Osteoblast (primary cell): ENCODE measurements around the gene MRPL36. TPM values are rescaled to one million over a fixed set of nuclear protein-coding genes. Genes with fewer than 3 reads are reported as not detected.

Experiments
- DNase-seq: peaks from one replicate; pipeline ENCODE4 v3.0.0; 2011; ENCODE audit warnings: low spot score, mixed read lengths; ENCODE audit not compliant: insufficient read length; ENCODE audit errors: missing footprints
- H2AFZ ChIP-seq: 2 replicates; pipeline ENCODE4 v1.6.0; 2011; ENCODE audit warnings: mild to moderate bottlenecking, low read length
- H3K27ac ChIP-seq: 2 replicates; pipeline ENCODE4 v1.5.1; 2011; ENCODE audit warnings: mild to moderate bottlenecking, low read depth, low read length, moderate library complexity
- H3K27me3 ChIP-seq: 2 replicates; pipeline ENCODE4 v1.6.0; 2012; ENCODE audit warnings: mild to moderate bottlenecking, control low read depth, inconsistent platforms, low read length, moderate library complexity; ENCODE audit not compliant: insufficient read depth
- H3K36me3 ChIP-seq: 2 replicates; pipeline ENCODE4 v1.5.1; 2011; ENCODE audit warnings: mild to moderate bottlenecking, low read length, control low read depth, moderate library complexity; ENCODE audit not compliant: insufficient read depth
- H3K4me1 ChIP-seq: 2 replicates; pipeline ENCODE4 v1.5.1; 2011; ENCODE audit warnings: mild to moderate bottlenecking, low read length, control low read depth, moderate library complexity; ENCODE audit not compliant: insufficient read depth
- H3K4me2 ChIP-seq: 2 replicates; pipeline ENCODE4 v1.6.0; 2011; ENCODE audit warnings: mild to moderate bottlenecking, low read length; ENCODE audit not compliant: insufficient read depth
- H3K4me3 ChIP-seq: fragments of 200-600 bp; sonication (generic); 3 replicates; pipeline ENCODE4 v1.5.1; 2012; ENCODE audit warnings: mild to moderate bottlenecking, low read length, inconsistent platforms; ENCODE audit not compliant: insufficient read depth
- H3K79me2 ChIP-seq: 2 replicates; pipeline ENCODE4 v1.6.0; 2012; ENCODE audit warnings: mild to moderate bottlenecking, low read length, control low read depth, inconsistent platforms; ENCODE audit not compliant: insufficient read depth
- H3K9me3 ChIP-seq: 2 replicates; pipeline ENCODE4 v1.5.1; 2011; ENCODE audit warnings: low read depth, low read length, control low read depth
- H4K20me1 ChIP-seq: 2 replicates; pipeline ENCODE4 v1.6.0; 2012; ENCODE audit warnings: mild to moderate bottlenecking, low read length, control low read depth; ENCODE audit not compliant: insufficient read depth
- total RNA-seq: library from RNA; depleted of rRNA; stranded (reverse); fragments of >200 nt; gene quantifications from 2 replicates; pipeline ENCODE4 v1.2.3, GENCODE V29; 2012
- TF ChIP-seq, protein P1 (sequence below): IDR thresholded peaks from 2 replicates; pipeline ENCODE4 v1.5.1; 2011; ENCODE audit warnings: mild to moderate bottlenecking, low read depth, low read length, moderate library complexity; ENCODE audit errors: extremely low read depth

Gene MRPL36
- total RNA-seq, 1 donor: 35.1 TPM

DNA sequence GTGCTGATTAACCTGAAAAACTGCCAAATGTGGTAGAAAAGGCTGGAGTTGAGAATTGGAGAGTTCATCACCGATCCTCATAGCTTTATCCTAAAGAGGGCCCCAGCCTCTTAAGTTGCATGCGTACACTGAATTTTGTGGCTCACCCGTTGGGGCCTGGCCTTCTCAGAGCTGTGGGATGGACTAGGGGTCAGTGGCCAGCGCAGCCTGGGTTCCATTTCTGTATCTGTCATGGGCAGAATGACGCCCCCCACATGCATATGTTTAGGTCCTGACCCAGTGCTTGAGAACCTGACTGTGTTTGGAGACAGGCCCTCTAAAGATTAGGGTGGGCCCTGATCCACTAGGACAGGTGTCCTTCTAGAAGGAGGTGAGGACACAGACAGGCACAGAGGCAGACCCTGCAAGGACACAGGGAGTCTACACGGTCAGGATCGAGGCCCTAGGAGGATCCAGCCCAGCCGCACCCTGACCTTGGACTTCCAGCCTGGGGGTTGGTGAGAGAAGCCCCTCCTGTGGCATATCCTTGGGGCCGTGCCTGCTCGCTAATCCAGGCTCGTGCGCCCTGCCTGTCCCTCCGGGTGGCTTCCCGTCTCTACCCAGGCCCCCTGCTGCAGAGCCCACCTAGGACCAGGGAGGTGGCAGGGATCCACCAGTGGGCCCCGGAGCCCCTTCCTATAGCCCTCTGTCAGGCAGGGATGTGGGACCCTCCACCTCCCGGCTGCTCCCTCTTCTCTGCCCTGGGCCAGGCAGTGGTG lies 33.8 kb upstream of the MRPL36 start:
- Histone ChIP-seq H3K36me3 (no peaks in the 10 kb centered on the region), H2AFZ (no peak overlapping the region), H3K4me1 (no peaks in the 10 kb centered on the region), H3K27ac (no peak overlapping the region), H3K27me3 (peaks cover 34% of the 10 kb centered on the region), H3K79me2 (no peaks in the 10 kb centered on the region), H3K9me3 (no peaks in the 10 kb centered on the region), H3K4me3 (no peak overlapping the region), H4K20me1 (no peaks in the 10 kb centered on the region), H3K4me2 (no peak overlapping the region)
- TF ChIP-seq, protein P1, sequence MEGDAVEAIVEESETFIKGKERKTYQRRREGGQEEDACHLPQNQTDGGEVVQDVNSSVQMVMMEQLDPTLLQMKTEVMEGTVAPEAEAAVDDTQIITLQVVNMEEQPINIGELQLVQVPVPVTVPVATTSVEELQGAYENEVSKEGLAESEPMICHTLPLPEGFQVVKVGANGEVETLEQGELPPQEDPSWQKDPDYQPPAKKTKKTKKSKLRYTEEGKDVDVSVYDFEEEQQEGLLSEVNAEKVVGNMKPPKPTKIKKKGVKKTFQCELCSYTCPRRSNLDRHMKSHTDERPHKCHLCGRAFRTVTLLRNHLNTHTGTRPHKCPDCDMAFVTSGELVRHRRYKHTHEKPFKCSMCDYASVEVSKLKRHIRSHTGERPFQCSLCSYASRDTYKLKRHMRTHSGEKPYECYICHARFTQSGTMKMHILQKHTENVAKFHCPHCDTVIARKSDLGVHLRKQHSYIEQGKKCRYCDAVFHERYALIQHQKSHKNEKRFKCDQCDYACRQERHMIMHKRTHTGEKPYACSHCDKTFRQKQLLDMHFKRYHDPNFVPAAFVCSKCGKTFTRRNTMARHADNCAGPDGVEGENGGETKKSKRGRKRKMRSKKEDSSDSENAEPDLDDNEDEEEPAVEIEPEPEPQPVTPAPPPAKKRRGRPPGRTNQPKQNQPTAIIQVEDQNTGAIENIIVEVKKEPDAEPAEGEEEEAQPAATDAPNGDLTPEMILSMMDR: no peak
- peak; percentile 71 for DNase-seq

DNA sequence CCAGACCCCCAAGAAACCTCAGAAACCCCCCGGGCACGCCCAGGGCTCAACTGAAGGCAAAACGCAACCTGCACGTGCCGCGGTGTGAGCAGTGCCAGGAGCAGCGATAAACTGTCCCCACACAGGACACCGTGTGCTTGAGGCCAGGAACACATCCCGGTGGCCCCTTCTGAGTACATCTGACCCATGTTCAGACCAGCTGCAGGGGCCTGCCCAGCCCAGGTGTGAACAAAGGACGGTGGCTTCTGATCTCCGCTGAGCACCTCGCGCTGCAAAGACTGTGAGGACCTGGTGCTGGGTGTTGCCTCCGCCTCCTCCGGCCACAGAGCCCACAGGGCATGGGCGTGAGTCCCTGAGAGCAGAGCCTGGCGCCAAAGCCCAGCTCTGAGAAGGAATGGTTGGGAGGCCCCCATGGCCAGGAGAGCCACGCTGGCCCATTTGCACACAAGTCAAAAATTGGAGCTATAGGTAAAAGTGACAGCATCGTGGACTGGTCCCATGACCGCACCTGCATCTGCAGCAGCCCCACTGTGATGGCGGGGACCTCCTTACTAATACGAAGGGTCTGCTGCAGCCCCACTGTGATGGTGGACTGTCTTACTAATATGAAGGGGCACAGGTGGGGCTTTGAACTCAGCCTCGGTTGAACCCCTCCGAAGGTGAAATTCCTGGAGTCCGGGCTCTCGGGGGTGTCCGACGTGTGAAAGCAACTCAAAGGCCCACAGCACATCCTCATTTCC lies 33.0 kb upstream of the MRPL36 start:
- Histone ChIP-seq H3K36me3 (no peaks in the 10 kb centered on the region), H3K79me2 (no peaks in the 10 kb centered on the region), H3K9me3 (no peaks in the 10 kb centered on the region), H3K27ac (no peak overlapping the region), H4K20me1 (no peaks in the 10 kb centered on the region), H3K4me3 (no peak overlapping the region), H3K27me3 (peaks cover 34% of the 10 kb centered on the region), H3K4me1 (no peaks in the 10 kb centered on the region), H3K4me2 (no peak overlapping the region), H2AFZ (no peak overlapping the region)
- DNase-seq: peak; percentile 82
- TF ChIP-seq, protein P1: no peak

DNA sequence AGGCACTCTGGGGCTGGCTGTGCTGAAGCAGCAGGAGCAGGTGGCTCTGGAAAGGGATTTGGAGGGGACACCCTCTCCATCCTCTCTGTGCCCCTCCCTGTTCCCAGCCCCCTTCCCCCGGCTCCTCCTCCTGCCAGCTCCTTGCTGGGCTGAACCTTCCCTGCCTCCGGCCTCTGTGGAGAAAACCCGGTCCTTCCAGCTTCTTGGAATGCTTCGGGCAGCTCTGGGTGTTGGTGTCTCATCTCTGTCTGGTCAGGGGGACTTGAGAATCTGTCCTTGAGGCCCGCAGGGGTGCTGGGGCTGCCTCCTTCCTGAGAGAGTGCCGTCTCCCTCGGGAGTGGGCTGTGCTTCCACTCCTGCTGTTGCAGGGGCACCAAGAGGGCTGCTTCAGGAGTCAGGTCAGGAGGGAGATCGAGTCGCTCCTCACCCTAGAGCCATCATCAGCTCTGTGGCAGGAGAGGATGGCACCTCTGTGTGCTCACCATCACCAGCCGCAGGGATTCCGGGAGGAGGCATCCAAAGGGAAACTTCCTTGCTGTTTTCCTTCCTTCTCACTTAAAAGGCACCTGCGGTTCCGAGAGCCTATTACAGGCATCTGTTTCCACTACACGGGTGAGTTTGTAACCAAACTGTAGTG lies 32.2 kb upstream of the MRPL36 start:
- H4K20me1 ChIP-seq: no peaks in the 10 kb centered on the region
- DNase-seq: peak; percentile 91

More for the DNA sequence above, 32.2 kb upstream of the MRPL36 start:
- no peaks in the 10 kb centered on the region for H3K4me1 ChIP-seq
- H3K9me3 ChIP-seq: no peaks in the 10 kb centered on the region
- TF ChIP-seq, protein P1: no peak
- peak overlapping the region; percentile 18 for H3K4me2 ChIP-seq
- H3K27me3 ChIP-seq: peaks cover 34% of the 10 kb centered on the region
- no peak overlapping the region for H2AFZ ChIP-seq
- no peak overlapping the region for H3K27ac ChIP-seq
- no peaks in the 10 kb centered on the region for H3K36me3 ChIP-seq
- H3K4me3 ChIP-seq: no peak overlapping the region
- no peaks in the 10 kb centered on the region for H3K79me2 ChIP-seq
